Measurements from ENCODE around the gene SERTAD4. TPM values are rescaled to one million over a fixed set of nuclear protein-coding genes. Genes with fewer than 3 reads are reported as not detected.

The SERTAD4 gene
- total RNA-seq, 1 donor from 2014 or later: 11.4 TPM

GRCh38 chr1:210234329-210234757, 1.7 kb downstream of the SERTAD4 start:
- Mint-ChIP-seq H3K27ac (peak overlapping the region; percentile 42), H3K27me3 (peaks cover 38% of the 10 kb centered on the region), H3K4me1 (ENCODE audit: unreplicated experiment) (peaks cover 36% of the 10 kb centered on the region), H3K9me3 (no peaks in the 10 kb centered on the region), H3K4me3 (peak overlapping the region; percentile 84), H3K36me3 (no peaks in the 10 kb centered on the region)
- no peak for TF ChIP-seq CTCF (conservative IDR thresholded peaks at IDR 0.05)
- no peak for DNase-seq (ENCODE audit: extremely low spot score, unreplicated experiment)

GRCh38 chr1:210235363-210236053, 2.9 kb downstream of the SERTAD4 start:
- Mint-ChIP-seq H3K27me3 (peaks cover 34% of the 10 kb centered on the region), H3K9me3 (no peaks in the 10 kb centered on the region), H3K4me3 (peak overlapping the region; percentile 52), H3K4me1 (ENCODE audit: unreplicated experiment) (peaks cover 45% of the 10 kb centered on the region), H3K27ac (no peak overlapping the region), H3K36me3 (no peaks in the 10 kb centered on the region)
- TF ChIP-seq CTCF (conservative IDR thresholded peaks at IDR 0.05): no peak
- DNase-seq (ENCODE audit: extremely low spot score, unreplicated experiment): no peak

- Mint-ChIP-seq H3K4me3 (peak overlapping the region; percentile 51), H3K36me3 (peaks cover 5% of the 10 kb centered on the region), H3K4me1 (ENCODE audit: unreplicated experiment) (peaks cover 45% of the 10 kb centered on the region), H3K9me3 (no peaks in the 10 kb centered on the region), H3K27me3 (peaks cover 27% of the 10 kb centered on the region), H3K27ac (no peak overlapping the region)
- no peak for DNase-seq (ENCODE audit: extremely low spot score, unreplicated experiment)
- TF ChIP-seq CTCF (conservative IDR thresholded peaks at IDR 0.05): no peak
These were observed 3.8 kb downstream of the SERTAD4 start for GRCh38 chr1:210236386-210236839.

- DNase-seq (ENCODE audit: extremely low spot score, unreplicated experiment): no peak
- peaks cover 40% of the 10 kb centered on the region for H3K4me1 Mint-ChIP-seq (ENCODE audit: unreplicated experiment)
These were observed 4.3 kb downstream of the SERTAD4 start for GRCh38 chr1:210236840-210237409.

GRCh38 chr1:210237479-210237878, 4.9 kb downstream of the SERTAD4 start:
- H3K36me3 Mint-ChIP-seq: peaks cover 12% of the 10 kb centered on the region
- no peak for DNase-seq (ENCODE audit: extremely low spot score, unreplicated experiment)
- H3K4me1 Mint-ChIP-seq (ENCODE audit: unreplicated experiment): peaks cover 36% of the 10 kb centered on the region
- H3K4me3 Mint-ChIP-seq: peak overlapping the region; percentile 76
- peak overlapping the region; percentile 4 for H3K27ac Mint-ChIP-seq
- H3K9me3 Mint-ChIP-seq: no peaks in the 10 kb centered on the region
- peaks cover 18% of the 10 kb centered on the region for H3K27me3 Mint-ChIP-seq
- no peak for TF ChIP-seq CTCF (conservative IDR thresholded peaks at IDR 0.05)

More at GRCh38 chr1:210236840-210237409, 4.3 kb downstream of the SERTAD4 start:
- Mint-ChIP-seq H3K27me3 (peaks cover 22% of the 10 kb centered on the region), H3K27ac (peak overlapping the region; percentile 4), H3K36me3 (peaks cover 11% of the 10 kb centered on the region), H3K4me3 (peak overlapping the region; percentile 76), H3K9me3 (no peaks in the 10 kb centered on the region)
- TF ChIP-seq CTCF (conservative IDR thresholded peaks at IDR 0.05): no peak

Data from type B pancreatic cell (in vitro differentiated cells).